ENCODE data around the gene CDX4. TPM values are rescaled to one million over a fixed set of nuclear protein-coding genes. Genes with fewer than 3 reads are reported as not detected.
"Not testable (repeated sequence)": the region's sequence is repeated elsewhere in the genome, so short reads cannot be mapped to it uniquely, and the experiment has no call there.

Gene CDX4
- total RNA-seq, 4 donors from 2014 or later: not detected

GRCh38 chrX:73457306-73457705 lies 10.5 kb downstream of the CDX4 start:
- DNase-seq (ENCODE audit: extremely low spot score): no peak
- no peak overlapping the region for H3K4me3 ChIP-seq
- no peak overlapping the region for H3K27ac ChIP-seq (replicated peaks in 1 of 4)
- intact Hi-C loops (cut with DNase I): no loop called here
- no peak for TF ChIP-seq POLR2A (IDR thresholded peaks at IDR 0.05; ENCODE audit: low read depth)
- TF ChIP-seq CTCF (IDR thresholded peaks at IDR 0.05): no peak
- no peak for TF ChIP-seq POLR2AphosphoS5 (IDR thresholded peaks at IDR 0.05)
- H3K36me3 ChIP-seq: no peaks in the 10 kb centered on the region
- H3K27me3 ChIP-seq: no peaks in the 10 kb centered on the region
- H3K4me1 ChIP-seq: no peaks in the 10 kb centered on the region
- H3K9me3 ChIP-seq: no peaks in the 10 kb centered on the region

- no peaks in the 10 kb centered on the region for H3K36me3 ChIP-seq
- H3K4me3 ChIP-seq: no peak overlapping the region
- no peaks in the 10 kb centered on the region for H3K27me3 ChIP-seq
- no peak overlapping the region for H3K27ac ChIP-seq (replicated peaks in 1 of 4)
- no peaks in the 10 kb centered on the region for H3K4me1 ChIP-seq
- no peak for DNase-seq (ENCODE audit: extremely low spot score)
- H3K9me3 ChIP-seq: no peaks in the 10 kb centered on the region
- intact Hi-C loops (cut with DNase I): no loop called here
- no peak for TF ChIP-seq POLR2A (IDR thresholded peaks at IDR 0.05; ENCODE audit: low read depth)
- TF ChIP-seq CTCF (IDR thresholded peaks at IDR 0.05): no peak
- TF ChIP-seq POLR2AphosphoS5 (IDR thresholded peaks at IDR 0.05): no peak
- no peak for TF ChIP-seq EP300 (IDR thresholded peaks at IDR 0.05)
Measured at GRCh38 chrX:73468376-73468775, 21.5 kb downstream of the CDX4 start.

GRCh38 chrX:73478961-73479360 lies 32.1 kb downstream of the CDX4 start:
- TF ChIP-seq POLR2A (IDR thresholded peaks at IDR 0.05; ENCODE audit: low read depth) (no peak), POLR2AphosphoS5 (IDR thresholded peaks at IDR 0.05) (no peak), EP300 (IDR thresholded peaks at IDR 0.05) (no peak), CTCF (IDR thresholded peaks at IDR 0.05) (no peak)
- 92% methylated on average over 4 of the region's 4 CpGs for WGBS
- H3K27me3 ChIP-seq: no peaks in the 10 kb centered on the region
- no peak for DNase-seq (ENCODE audit: extremely low spot score)
- H3K27ac ChIP-seq (replicated peaks in 1 of 4): no peak overlapping the region
- no peaks in the 10 kb centered on the region for H3K4me1 ChIP-seq
- no peak overlapping the region for H3K4me3 ChIP-seq
- no peaks in the 10 kb centered on the region for H3K36me3 ChIP-seq
- H3K9me3 ChIP-seq: peaks cover 0 to 5% (median 0%) of the 10 kb centered on the region in 4 donors
- intact Hi-C loops (cut with DNase I): no loop called here

- H3K4me1 ChIP-seq: no peaks in the 10 kb centered on the region
- DNase-seq (ENCODE audit: extremely low spot score): no peak
- TF ChIP-seq CTCF (IDR thresholded peaks at IDR 0.05) (no peak), POLR2AphosphoS5 (IDR thresholded peaks at IDR 0.05) (no peak), EP300 (IDR thresholded peaks at IDR 0.05) (no peak), POLR2A (IDR thresholded peaks at IDR 0.05; ENCODE audit: low read depth) (no peak)
- H3K9me3 ChIP-seq: peaks cover 0 to 5% (median 0%) of the 10 kb centered on the region in 4 donors
- intact Hi-C loops (cut with DNase I): no loop called here
- no CpG with 5 or more reads among the region's 2 CpGs for WGBS
- H3K4me3 ChIP-seq: no peak overlapping the region
- H3K27ac ChIP-seq (replicated peaks in 1 of 4): no peak overlapping the region
- H3K36me3 ChIP-seq: no peaks in the 10 kb centered on the region
- no peaks in the 10 kb centered on the region for H3K27me3 ChIP-seq
Measured at GRCh38 chrX:73481521-73481920, 34.7 kb downstream of the CDX4 start.

GRCh38 chrX:73490661-73491060 lies 43.8 kb downstream of the CDX4 start:
- Histone ChIP-seq H3K4me1 (no peaks in the 10 kb centered on the region), H3K27ac (replicated peaks in 1 of 4) (no peak overlapping the region), H3K4me3 (no peak overlapping the region), H3K27me3 (no peaks in the 10 kb centered on the region), H3K9me3 (no peaks in the 10 kb centered on the region), H3K36me3 (no peaks in the 10 kb centered on the region)
- no peak for TF ChIP-seq POLR2AphosphoS5 (IDR thresholded peaks at IDR 0.05)
- TF ChIP-seq EP300 (IDR thresholded peaks at IDR 0.05): no peak
- no peak for TF ChIP-seq POLR2A (IDR thresholded peaks at IDR 0.05; ENCODE audit: low read depth)
- TF ChIP-seq CTCF (IDR thresholded peaks at IDR 0.05): no peak
- WGBS: 73% methylated on average over 3 of the region's 3 CpGs
- intact Hi-C loops (cut with DNase I): no loop called here
- no peak for DNase-seq (ENCODE audit: extremely low spot score)

GRCh38 chrX:73492178-73492577 lies 45.3 kb downstream of the CDX4 start:
- H3K4me1 ChIP-seq; DNase-seq (ENCODE audit: extremely low spot score); H3K27ac ChIP-seq (replicated peaks in 1 of 4); H3K36me3 ChIP-seq; H3K4me3 ChIP-seq; intact Hi-C loops (cut with DNase I); H3K27me3 ChIP-seq; H3K9me3 ChIP-seq: not testable (repeated sequence)
- 74% methylated on average over 4 of the region's 4 CpGs for WGBS

Measured in esophagus muscularis mucosa (tissue), 4 donors.